Measurements from ENCODE around the gene WDFY4. TPM values are rescaled to one million over a fixed set of nuclear protein-coding genes. Genes with fewer than 3 reads are reported as not detected.
"Not testable (repeated sequence)": the region's sequence is repeated elsewhere in the genome, so short reads cannot be mapped to it uniquely, and the experiment has no call there.

WDFY4 gene
- total RNA-seq, 1 donor from 2014 or later, result 0.25 TPM

DNA sequence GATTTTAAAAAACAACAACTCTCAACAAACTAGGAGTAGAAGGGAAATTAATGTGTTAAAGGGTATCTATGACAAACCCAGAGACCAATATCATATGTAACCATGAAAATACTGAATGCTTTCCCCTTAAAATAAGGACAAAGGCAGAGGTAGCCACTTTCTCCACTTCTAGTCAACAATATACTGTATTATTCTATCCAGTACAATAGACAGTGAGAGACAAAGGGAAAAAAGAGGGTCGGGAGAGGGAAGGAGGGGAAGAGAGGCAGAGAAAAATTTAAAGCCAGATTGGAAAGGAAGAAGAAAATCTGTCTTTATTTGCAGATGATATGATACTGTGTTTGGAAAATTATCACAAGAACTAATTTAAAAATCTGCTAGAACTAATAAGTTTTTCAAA lies 39.1 kb upstream of the WDFY4 start:
- no peak overlapping the region for H3K9ac ChIP-seq (ENCODE audit: low read length)
- Mint-ChIP-seq H3K4me3 (ENCODE audit: unreplicated experiment) (no peak overlapping the region), H3K9me3 (ENCODE audit: unreplicated experiment) (peaks cover 5% of the 10 kb centered on the region), H3K27me3 (ENCODE audit: low read depth, unreplicated experiment) (peaks cover 22% of the 10 kb centered on the region), H3K27ac (ENCODE audit: unreplicated experiment) (no peak overlapping the region), H3K4me1 (ENCODE audit: low read depth, unreplicated experiment) (no peaks in the 10 kb centered on the region), H3K36me3 (ENCODE audit: low read depth, unreplicated experiment) (no peaks in the 10 kb centered on the region)
- TF ChIP-seq, protein P1, sequence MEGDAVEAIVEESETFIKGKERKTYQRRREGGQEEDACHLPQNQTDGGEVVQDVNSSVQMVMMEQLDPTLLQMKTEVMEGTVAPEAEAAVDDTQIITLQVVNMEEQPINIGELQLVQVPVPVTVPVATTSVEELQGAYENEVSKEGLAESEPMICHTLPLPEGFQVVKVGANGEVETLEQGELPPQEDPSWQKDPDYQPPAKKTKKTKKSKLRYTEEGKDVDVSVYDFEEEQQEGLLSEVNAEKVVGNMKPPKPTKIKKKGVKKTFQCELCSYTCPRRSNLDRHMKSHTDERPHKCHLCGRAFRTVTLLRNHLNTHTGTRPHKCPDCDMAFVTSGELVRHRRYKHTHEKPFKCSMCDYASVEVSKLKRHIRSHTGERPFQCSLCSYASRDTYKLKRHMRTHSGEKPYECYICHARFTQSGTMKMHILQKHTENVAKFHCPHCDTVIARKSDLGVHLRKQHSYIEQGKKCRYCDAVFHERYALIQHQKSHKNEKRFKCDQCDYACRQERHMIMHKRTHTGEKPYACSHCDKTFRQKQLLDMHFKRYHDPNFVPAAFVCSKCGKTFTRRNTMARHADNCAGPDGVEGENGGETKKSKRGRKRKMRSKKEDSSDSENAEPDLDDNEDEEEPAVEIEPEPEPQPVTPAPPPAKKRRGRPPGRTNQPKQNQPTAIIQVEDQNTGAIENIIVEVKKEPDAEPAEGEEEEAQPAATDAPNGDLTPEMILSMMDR (IDR thresholded peaks at IDR 0.05; ENCODE audit: insufficient read depth, low read depth, low read length), result no peak
- TF ChIP-seq EZH2 (IDR thresholded peaks at IDR 0.05; ENCODE audit: insufficient read depth, low read length), result no peak
- H2AFZ ChIP-seq (ENCODE audit: low read depth, low read length), result no peak overlapping the region
- H3K27ac ChIP-seq (ENCODE audit: low read depth, low read length), result no peak overlapping the region
- no peaks in the 10 kb centered on the region for H3K9me3 ChIP-seq (ENCODE audit: insufficient read depth, low read depth, low read length)
- FAIRE-seq (no peak), DNase-seq (ENCODE audit: low read depth) (no peak)
- H3K36me3 ChIP-seq (ENCODE audit: insufficient read depth, low read length), result no peaks in the 10 kb centered on the region
- no peaks in the 10 kb centered on the region for H3K27me3 ChIP-seq (ENCODE audit: insufficient read depth, low read length)
- H3K79me2 ChIP-seq (ENCODE audit: insufficient read depth, low read length), result no peaks in the 10 kb centered on the region
- no peaks in the 10 kb centered on the region for H3K4me1 ChIP-seq (ENCODE audit: insufficient read depth, low read length)
- no peaks in the 10 kb centered on the region for H4K20me1 ChIP-seq (ENCODE audit: insufficient read depth, low read length)
- no peak overlapping the region for H3K4me3 ChIP-seq (ENCODE audit: insufficient read depth, low read depth, low read length)
- H3K4me2 ChIP-seq (ENCODE audit: low read length), result no peak overlapping the region

DNA sequence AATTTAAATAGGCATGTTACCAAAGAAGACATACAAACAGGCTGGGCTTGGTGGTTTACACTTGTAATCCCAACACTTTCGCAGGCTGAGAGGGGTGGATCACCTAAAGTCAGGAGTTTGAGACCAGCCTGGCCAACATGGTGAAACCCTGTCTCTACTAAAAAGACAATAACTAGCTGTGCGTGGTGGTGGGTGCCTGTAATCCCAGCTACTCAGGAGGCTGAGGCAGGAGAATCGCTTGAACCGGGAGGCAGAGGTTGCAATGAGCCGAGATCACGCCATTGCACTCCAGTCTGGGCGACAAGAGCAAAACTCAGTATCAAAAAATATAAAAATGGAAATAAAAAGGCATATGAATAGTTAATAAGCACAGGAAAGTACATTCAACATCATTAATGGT lies 37.6 kb upstream of the WDFY4 start:
- not testable (repeated sequence) for DNase-seq (ENCODE audit: low read depth); H3K9me3 ChIP-seq (ENCODE audit: insufficient read depth, low read depth, low read length); H3K36me3 ChIP-seq (ENCODE audit: insufficient read depth, low read length); H3K36me3 Mint-ChIP-seq (ENCODE audit: low read depth, unreplicated experiment); H3K27me3 ChIP-seq (ENCODE audit: insufficient read depth, low read length); H3K4me3 Mint-ChIP-seq (ENCODE audit: unreplicated experiment); H2AFZ ChIP-seq (ENCODE audit: low read depth, low read length); H3K4me2 ChIP-seq (ENCODE audit: low read length); H4K20me1 ChIP-seq (ENCODE audit: insufficient read depth, low read length); H3K27ac ChIP-seq (ENCODE audit: low read depth, low read length); H3K4me3 ChIP-seq (ENCODE audit: insufficient read depth, low read depth, low read length); H3K27ac Mint-ChIP-seq (ENCODE audit: unreplicated experiment); H3K4me1 Mint-ChIP-seq (ENCODE audit: low read depth, unreplicated experiment); H3K4me1 ChIP-seq (ENCODE audit: insufficient read depth, low read length); H3K9ac ChIP-seq (ENCODE audit: low read length); H3K79me2 ChIP-seq (ENCODE audit: insufficient read depth, low read length); H3K9me3 Mint-ChIP-seq (ENCODE audit: unreplicated experiment); FAIRE-seq
- H3K27me3 Mint-ChIP-seq (ENCODE audit: low read depth, unreplicated experiment), result peaks cover 36% of the 10 kb centered on the region

DNA sequence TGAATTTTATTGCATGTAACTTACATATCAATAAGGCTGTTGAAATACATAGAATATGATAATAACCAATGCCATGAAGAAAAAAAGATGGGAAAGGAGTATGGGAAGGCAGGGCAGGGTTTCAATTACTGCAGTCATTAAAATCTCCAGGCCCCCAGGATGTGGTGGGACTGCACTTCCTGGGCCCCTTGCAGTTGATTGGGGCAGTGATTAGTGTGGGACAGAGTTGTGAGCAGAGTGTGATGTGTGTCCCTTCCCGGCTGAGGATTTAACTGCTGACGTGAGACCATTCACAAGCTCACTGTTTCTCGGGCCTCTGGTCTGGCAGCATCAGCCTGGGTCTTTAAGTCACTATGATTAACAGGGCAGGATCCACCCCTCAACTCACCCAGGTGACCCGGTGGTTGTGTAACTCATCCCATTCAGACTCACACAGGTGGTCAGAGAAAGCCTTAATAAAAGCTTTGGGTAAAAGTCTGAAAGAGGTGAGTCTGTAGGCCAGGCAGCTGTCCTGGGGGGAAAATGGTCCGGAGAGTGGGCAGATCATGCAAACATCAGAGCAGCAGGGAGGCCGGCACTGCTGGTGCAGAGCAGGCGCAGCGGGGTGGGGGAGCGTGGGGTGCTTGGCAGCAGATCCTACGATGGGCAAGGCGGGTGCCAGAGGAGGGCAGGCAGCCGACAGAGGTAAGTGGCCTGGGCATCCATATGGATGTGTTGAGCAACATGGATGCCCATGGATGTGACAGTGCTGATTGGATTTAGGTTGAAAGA lies 36.3 kb upstream of the WDFY4 start:
- Histone ChIP-seq H3K4me2 (ENCODE audit: low read length) (no peak overlapping the region), H3K4me1 (ENCODE audit: insufficient read depth, low read length) (no peaks in the 10 kb centered on the region), H3K27ac (ENCODE audit: low read depth, low read length) (no peak overlapping the region), H2AFZ (ENCODE audit: low read depth, low read length) (no peak overlapping the region), H3K4me3 (ENCODE audit: insufficient read depth, low read depth, low read length) (no peak overlapping the region), H4K20me1 (ENCODE audit: insufficient read depth, low read length) (no peaks in the 10 kb centered on the region), H3K36me3 (ENCODE audit: insufficient read depth, low read length) (no peaks in the 10 kb centered on the region), H3K27me3 (ENCODE audit: insufficient read depth, low read length) (no peaks in the 10 kb centered on the region), H3K79me2 (ENCODE audit: insufficient read depth, low read length) (no peaks in the 10 kb centered on the region), H3K9ac (ENCODE audit: low read length) (no peak overlapping the region), H3K9me3 (ENCODE audit: insufficient read depth, low read depth, low read length) (no peaks in the 10 kb centered on the region)
- TF ChIP-seq EZH2 (IDR thresholded peaks at IDR 0.05; ENCODE audit: insufficient read depth, low read length), result no peak
- TF ChIP-seq, protein P1 (IDR thresholded peaks at IDR 0.05; ENCODE audit: insufficient read depth, low read depth, low read length), result no peak
- H3K4me3 Mint-ChIP-seq (ENCODE audit: unreplicated experiment), result no peak overlapping the region
- DNase-seq (ENCODE audit: low read depth) (no peak), FAIRE-seq (no peak)
- H3K27ac Mint-ChIP-seq (ENCODE audit: unreplicated experiment), result no peak overlapping the region
- no peaks in the 10 kb centered on the region for H3K9me3 Mint-ChIP-seq (ENCODE audit: unreplicated experiment)
- H3K4me1 Mint-ChIP-seq (ENCODE audit: low read depth, unreplicated experiment), result no peaks in the 10 kb centered on the region
- H3K36me3 Mint-ChIP-seq (ENCODE audit: low read depth, unreplicated experiment), result no peaks in the 10 kb centered on the region
- H3K27me3 Mint-ChIP-seq (ENCODE audit: low read depth, unreplicated experiment), result peaks cover 47% of the 10 kb centered on the region

Measured in astrocyte (in vitro differentiated cells and primary cell).